DMS 273 (cell line): ENCODE measurements around the gene OR8K5.
"Not testable (repeated sequence)": the region's sequence is repeated elsewhere in the genome, so short reads cannot be mapped to it uniquely, and the experiment has no call there.

ENCODE experiments used
- DNase-seq: peaks from one replicate; lab custom pipeline; 2025; ENCODE audit not compliant: unreplicated experiment; lab: John Stamatoyannopoulos, UW

The OR8K5 gene, protein sequence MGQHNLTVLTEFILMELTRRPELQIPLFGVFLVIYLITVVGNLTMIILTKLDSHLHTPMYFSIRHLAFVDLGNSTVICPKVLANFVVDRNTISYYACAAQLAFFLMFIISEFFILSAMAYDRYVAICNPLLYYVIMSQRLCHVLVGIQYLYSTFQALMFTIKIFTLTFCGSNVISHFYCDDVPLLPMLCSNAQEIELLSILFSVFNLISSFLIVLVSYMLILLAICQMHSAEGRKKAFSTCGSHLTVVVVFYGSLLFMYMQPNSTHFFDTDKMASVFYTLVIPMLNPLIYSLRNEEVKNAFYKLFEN

DNA sequence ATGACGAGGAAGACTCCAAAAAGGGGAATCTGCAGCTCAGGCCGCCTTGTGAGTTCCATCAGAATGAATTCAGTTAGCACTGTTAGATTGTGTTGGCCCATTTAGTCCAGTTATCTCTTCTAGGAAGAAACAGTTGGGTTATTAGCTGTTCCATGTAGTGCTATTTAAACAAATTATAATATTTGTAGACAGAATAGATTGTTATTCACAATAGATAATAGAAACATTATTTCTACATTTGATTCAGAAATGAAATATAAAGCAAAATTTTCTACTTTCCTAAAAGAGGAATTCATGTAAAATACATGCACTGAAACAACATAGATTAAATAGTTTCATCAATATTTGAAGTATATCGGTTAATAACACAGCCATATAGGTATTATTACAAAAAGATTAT lies at the start of gene OR8K5:
OR8K5 (minus strand) TSS at position 101 of the 400 bp plus-strand sequence; CDS start at position 101, 0 bp downstream.
- DNase-seq: no peak

- DNase-seq: no peak
Observed at GRCh38 chr11:56207790-56208189, 47.7 kb upstream of the OR8K5 start.

DNA sequence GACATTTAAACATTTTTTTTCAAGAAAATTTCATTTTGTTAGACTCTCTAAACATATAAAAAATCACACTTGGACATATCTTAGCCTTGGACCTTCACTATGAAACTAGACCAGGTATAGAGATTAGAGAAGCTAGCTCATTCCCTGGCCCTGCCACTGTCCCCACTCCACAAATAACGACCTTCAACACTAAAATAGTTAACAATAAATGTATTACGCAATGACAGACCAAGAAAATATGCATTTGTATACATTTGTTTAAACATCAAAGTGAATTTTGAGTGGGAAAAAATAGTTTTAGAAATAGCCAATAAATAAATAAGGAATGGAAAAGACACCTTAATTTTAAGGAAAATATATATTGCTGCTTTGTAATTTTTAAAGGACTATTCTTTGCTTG lies 37.2 kb upstream of the OR8K5 start:
- DNase-seq: no peak

DNA sequence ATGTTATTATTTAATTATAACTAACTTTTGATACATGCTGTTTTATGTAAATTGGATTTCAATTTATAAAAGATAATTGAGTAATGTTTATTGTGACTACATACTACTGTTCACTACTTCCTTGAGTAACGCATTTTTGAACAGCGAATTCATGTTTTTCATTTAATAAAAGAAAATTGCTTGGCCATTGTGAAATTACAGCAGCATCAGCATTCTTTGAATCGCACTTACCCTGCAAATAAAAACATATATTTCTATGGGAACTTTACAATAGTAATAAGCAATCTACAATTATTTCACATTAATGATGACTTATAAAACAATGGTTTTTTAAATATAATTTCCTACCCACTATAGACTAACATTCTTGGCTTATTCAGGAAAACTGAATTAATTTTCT lies 36.6 kb upstream of the OR8K5 start:
- no peak for DNase-seq

DNA sequence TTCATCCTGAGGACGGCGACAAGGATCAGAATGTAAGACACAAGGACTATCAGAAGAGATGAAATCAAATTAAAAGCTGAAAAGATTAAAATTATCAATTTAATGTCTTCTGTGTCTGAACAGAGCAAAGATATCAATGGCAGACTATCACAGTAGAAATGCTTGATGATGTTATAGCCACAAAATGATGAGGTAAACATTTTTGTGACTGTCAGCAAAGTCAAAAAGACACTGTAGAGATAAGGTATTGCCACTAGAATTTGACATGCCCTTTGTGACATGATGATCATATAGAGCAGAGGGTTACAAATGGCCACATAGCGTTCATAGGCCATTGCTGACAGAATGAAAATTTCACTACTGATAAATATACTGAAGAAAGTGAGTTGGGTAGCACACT lies 28.5 kb upstream of the OR8K5 start:
- no peak for DNase-seq

DNA sequence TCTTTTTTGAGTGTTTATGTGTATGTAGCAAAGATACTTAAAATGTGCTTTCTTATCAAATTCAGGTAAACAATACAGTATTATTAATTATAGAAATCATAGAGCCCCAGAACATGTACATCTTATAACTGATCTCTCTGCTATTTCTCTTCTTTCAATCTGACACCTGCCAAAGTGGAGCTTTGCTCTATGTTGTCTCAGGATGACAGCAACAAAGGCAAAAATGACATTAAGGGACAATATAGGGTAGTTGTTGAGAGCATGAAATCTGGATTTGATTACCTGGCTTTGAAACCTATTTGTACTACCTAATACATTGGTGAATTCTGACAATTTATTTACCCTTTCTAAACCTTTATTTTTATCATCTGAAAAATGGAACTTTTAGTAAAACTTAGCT lies 23.3 kb upstream of the OR8K5 start:
- no peak for DNase-seq

GRCh38 chr11:56176318-56176717 lies 16.2 kb upstream of the OR8K5 start, which contains the start of gene OR5J2:
Gene OR5J2 (plus strand): TSS chr11:56176618. CDS start chr11:56176618, 0 bp downstream.
- DNase-seq: no peak

DNA sequence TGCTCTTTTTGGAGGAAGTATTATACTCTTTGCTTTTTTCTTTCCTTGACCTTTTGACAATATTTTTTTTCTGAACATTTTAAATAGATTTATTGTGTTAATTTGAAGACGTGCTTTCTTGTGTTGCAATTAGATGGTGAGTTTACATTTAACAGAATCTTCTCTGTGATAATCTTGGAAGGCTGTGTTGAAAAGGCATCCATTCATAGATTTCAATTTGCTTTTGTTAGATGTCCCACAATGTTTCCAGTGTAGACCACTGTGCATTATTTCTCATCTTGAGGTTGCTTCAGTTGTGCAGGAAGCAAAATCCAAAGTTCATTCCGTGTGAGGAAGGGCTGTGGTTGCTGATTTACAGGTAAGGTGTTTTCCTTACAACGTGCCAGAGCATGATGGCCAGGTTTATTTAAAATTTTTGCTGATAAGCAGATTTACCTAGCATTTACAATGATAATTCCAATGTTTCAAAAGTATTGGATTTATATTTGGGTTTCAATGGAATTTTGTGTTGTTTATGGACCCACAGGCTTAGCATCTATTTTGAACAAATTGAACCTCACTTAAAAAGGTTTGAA lies 12.2 kb upstream of the OR8K5 start:
- no peak for DNase-seq

DNA sequence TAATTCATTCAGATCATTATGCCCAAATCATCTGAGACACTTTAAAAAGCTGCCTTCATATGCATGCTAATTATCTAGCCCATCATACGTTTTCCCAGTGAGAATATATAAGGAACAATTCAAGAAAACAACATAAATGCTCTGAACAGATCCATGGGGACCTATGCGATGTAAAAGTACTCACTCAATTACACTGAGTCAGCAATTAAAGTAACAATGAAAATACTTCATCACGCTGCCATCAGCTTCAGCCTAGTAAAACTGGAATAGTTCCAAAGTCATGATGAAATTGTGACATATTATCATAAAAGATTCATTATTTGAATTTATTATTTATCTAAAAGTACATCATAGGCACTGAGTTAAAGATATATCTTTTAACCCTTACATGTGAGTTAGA lies 3.7 kb upstream of the OR8K5 start:
- no peak for DNase-seq

DNA sequence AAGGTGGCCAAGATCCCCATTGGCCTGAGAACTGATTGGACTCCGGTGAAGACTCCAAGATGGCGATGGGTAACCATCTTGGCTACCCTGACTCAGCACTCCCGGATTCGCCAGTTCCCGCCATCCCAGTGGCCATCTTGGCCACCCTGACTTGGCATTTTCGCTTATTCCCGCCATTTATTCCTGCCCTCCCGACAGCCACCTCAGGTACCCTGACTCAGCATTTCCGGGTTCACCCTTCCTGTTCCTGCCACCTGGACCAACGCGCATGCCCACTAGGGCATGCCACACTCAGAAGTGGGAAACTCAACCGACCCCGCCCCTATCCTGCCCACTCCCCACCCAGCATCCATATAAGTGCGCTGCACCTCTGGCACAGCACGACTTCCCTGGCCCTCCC lies 7.8 kb downstream of the OR8K5 start:
- DNase-seq: no peak

GRCh38 chr11:56151376-56151775 lies 8.7 kb downstream of the OR8K5 start:
- no peak for DNase-seq

DNA sequence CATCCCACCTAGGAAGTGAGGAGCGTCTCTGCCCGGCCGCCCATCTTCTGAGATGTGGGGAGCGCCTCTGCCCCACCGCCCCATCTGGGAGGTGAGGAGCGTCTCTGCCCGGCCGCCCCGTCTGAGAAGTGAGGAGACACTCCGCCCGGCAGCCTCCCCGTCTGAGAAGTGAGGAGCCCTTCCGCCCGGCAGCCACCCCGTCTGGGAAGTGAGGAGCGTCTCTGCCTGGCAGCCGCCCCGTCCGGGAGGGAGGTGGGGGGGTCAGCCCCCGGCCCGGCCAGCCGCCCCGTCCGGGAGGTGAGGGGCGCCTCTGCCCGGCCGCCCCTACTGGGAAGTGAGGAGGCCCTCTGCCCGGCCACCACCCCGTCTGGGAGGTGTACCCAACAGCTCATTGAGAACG lies 16.4 kb downstream of the OR8K5 start:
- not testable (repeated sequence) for DNase-seq

DNA sequence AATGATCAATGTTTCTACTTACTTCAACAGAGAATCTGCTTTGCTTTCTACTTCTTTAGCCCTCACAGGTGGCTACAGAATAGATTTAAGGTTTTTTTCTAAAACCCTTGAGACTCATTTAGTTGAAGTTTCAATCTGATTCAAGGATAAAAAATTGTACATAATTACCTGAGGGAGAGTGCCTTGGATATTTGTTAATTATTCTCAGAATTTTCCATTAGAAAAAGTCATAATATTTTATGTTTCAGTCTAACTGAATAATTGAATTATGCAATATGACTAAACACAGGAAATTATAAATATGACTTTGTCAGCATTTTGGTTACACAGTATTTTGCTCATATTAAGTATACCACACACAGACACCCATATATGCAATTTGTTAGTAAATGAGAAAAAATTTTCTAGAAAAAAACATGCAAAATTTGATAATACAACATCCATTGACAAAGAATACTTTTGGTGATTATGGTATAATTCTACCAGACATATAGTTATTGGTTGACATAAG lies 19.9 kb downstream of the OR8K5 start, which contains the start of gene OR8J3:
OR8J3 (minus strand) TSS at position 51 of the 511 bp plus-strand sequence. CDS start 2,483 bp downstream, outside the sequence.
- DNase-seq: no peak

DNA sequence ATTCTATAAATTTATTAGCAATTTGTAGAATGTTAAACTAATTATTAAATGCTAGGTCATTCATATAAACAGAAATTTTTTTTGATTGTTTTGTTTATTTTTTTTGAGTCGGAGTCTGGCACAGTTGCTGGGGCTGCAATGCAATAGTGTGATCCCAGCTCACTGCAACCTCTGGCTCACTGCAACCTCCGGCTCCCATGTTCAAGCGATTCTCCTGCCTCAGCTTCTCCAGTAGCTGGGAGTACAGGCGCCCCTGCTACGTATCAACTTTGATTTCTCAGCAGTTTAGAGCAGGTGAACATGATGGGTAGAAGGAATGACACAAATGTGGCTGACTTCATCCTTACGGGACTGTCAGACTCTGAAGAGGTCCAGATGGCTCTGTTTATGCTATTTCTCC lies 38.0 kb downstream of the OR8K5 start, which contains the start of gene OR8H3:
OR8H3 (plus strand) TSS at position 301 of the 400 bp plus-strand sequence; CDS start at position 301, 0 bp downstream.
- no peak for DNase-seq
